Measurements from ENCODE around the gene ABCC5. TPM values are rescaled to one million over a fixed set of nuclear protein-coding genes. Genes with fewer than 3 reads are reported as not detected.
A peak's percentile ranks its signal among the peaks of the same experiment; 100 is the strongest.
"Not testable (repeated sequence)": the region's sequence is repeated elsewhere in the genome, so short reads cannot be mapped to it uniquely, and the experiment has no call there.

ABCC5 gene
- total and polyA plus RNA-seq, 2 donors, result 13.8 to 33.2 TPM

GRCh38 chr3:183884097-183884426 is 133.6 kb downstream of the ABCC5 start:
- WGBS, result 2% methylated on average over 9 of the region's 9 CpGs
- no peaks in the 10 kb centered on the region for H3K36me3 ChIP-seq (ENCODE audit: control insufficient read depth in 2 of 2, insufficient read depth in 2 of 2, low read length in 1 of 2)
- peaks cover 0 to 6% of the 10 kb centered on the region in 2 donors for H3K27me3 ChIP-seq (ENCODE audit: control insufficient read depth in 2 of 2, insufficient read depth in 1 of 2, low read length in 1 of 2)
- peak overlapping the region; percentile 68 to 83 for H3K27ac ChIP-seq (ENCODE audit: low read depth in 1 of 2, low read length in 1 of 2)
- no peaks in the 10 kb centered on the region for H3K9me3 ChIP-seq (ENCODE audit: control insufficient read depth in 2 of 2, insufficient read depth in 1 of 2, low read length in 1 of 2)
- DNase-seq (ENCODE audit: low read depth in 6 of 9, low spot score in 9 of 9), result peak in 3 of 9 donors; percentile 10 to 46 (median 10)
- H3K4me1 ChIP-seq (ENCODE audit: control insufficient read depth in 2 of 2, insufficient read depth in 2 of 2, low read length in 2 of 2), result peaks cover 14 to 17% of the 10 kb centered on the region in 2 donors
- H3K4me3 ChIP-seq (ENCODE audit: low read length in 2 of 2), result peak overlapping the region; percentile 90 to 100

DNA sequence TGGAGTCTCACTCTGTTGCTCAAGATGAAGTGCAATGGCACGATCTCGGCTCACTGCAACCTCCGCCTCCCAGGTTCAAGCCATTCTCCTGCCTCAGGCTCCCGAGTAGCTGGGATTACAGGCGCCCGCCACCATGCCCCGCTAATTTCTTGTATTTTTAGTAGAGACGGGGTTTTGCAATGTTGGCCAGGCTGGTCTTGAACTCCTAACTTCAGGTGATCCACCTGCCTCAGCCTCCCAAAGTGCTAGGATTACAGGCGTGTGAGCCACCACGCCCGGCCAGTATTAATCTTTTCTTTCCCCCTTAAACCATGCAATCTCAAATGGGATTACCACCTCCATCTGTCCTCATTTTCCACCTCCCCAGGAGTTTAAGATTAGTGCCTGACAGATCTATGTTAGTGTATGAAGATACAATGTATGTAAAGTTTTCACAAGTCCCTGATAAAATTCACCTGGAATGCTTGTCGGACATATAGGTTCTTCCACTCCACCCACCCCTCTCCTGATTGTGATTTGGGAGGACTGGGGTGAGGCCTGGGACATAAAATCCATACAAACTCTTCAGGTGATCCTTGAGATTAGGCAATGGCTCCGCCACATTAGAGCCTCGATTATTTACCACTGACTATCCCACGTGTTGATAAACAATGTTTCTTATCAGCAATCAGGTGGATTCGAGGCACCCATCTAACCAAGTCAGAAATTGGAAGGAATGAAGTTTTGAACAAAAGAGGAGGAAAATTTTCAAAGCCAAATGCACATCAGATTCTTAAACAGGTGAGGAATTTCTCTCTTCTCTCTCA is 134.2 kb downstream of the ABCC5 start:
- Histone ChIP-seq H3K9me3 (ENCODE audit: control insufficient read depth in 2 of 2, insufficient read depth in 1 of 2, low read length in 1 of 2) (no peaks in the 10 kb centered on the region), H3K27me3 (ENCODE audit: control insufficient read depth in 2 of 2, insufficient read depth in 1 of 2, low read length in 1 of 2) (peaks cover 0 to 4% of the 10 kb centered on the region in 2 donors), H3K27ac (ENCODE audit: low read depth in 1 of 2, low read length in 1 of 2) (peak overlapping the region; percentile 18 to 83), H3K4me3 (ENCODE audit: low read length in 2 of 2) (peak overlapping the region; percentile 90 to 100), H3K36me3 (ENCODE audit: control insufficient read depth in 2 of 2, insufficient read depth in 2 of 2, low read length in 1 of 2) (no peaks in the 10 kb centered on the region), H3K4me1 (ENCODE audit: control insufficient read depth in 2 of 2, insufficient read depth in 2 of 2, low read length in 2 of 2) (peaks cover 14 to 18% of the 10 kb centered on the region in 2 donors)
- DNase-seq (ENCODE audit: low read depth in 6 of 9, low spot score in 9 of 9), result no peak
- WGBS, result 65% methylated on average over 16 of the region's 16 CpGs

GRCh38 chr3:183880121-183880520 is 137.6 kb downstream of the ABCC5 start:
- no peak for DNase-seq (ENCODE audit: low read depth in 6 of 9, low spot score in 9 of 9)
- no peak overlapping the region for H3K27ac ChIP-seq (ENCODE audit: low read depth in 1 of 2, low read length in 1 of 2)
- peaks cover 0 to 3% of the 10 kb centered on the region in 2 donors for H3K36me3 ChIP-seq (ENCODE audit: control insufficient read depth in 2 of 2, insufficient read depth in 2 of 2, low read length in 1 of 2)
- no peak overlapping the region for H3K4me3 ChIP-seq (ENCODE audit: low read length in 2 of 2)
- H3K27me3 ChIP-seq (ENCODE audit: control insufficient read depth in 2 of 2, insufficient read depth in 1 of 2, low read length in 1 of 2), result no peaks in the 10 kb centered on the region
- 99% methylated on average over 9 of the region's 9 CpGs for WGBS
- no peaks in the 10 kb centered on the region for H3K9me3 ChIP-seq (ENCODE audit: control insufficient read depth in 2 of 2, insufficient read depth in 1 of 2, low read length in 1 of 2)
- H3K4me1 ChIP-seq (ENCODE audit: control insufficient read depth in 2 of 2, insufficient read depth in 2 of 2, low read length in 2 of 2), result peaks cover 12 to 16% of the 10 kb centered on the region in 2 donors

DNA sequence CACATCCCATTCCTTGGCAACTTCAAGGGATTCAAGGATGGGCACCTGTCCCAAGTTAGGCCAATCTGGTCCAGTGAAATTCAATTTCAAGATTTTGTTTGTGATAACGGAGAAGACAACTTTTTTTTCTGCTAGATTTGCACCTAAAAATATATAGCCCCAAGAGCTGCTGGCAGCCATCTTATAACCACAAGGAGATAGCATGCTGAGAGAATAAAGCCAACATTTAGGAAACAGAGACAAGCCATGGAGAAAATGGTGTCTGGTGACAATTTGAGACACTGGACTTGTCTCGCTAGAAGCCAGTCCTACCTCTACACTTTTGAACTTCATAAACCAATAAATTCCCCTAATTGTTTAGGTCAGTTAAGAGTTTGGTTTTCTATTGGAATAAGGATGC is 138.4 kb downstream of the ABCC5 start:
- WGBS, result 97% methylated on average over 2 of the region's 2 CpGs
- DNase-seq (ENCODE audit: low read depth in 6 of 9, low spot score in 9 of 9), result no peak
- Histone ChIP-seq H3K27ac (ENCODE audit: low read depth in 1 of 2, low read length in 1 of 2) (no peak overlapping the region), H3K27me3 (ENCODE audit: control insufficient read depth in 2 of 2, insufficient read depth in 1 of 2, low read length in 1 of 2) (no peaks in the 10 kb centered on the region), H3K4me3 (ENCODE audit: low read length in 2 of 2) (no peak overlapping the region), H3K9me3 (ENCODE audit: control insufficient read depth in 2 of 2, insufficient read depth in 1 of 2, low read length in 1 of 2) (no peaks in the 10 kb centered on the region), H3K4me1 (ENCODE audit: control insufficient read depth in 2 of 2, insufficient read depth in 2 of 2, low read length in 2 of 2) (peaks cover 10 to 13% of the 10 kb centered on the region in 2 donors), H3K36me3 (ENCODE audit: control insufficient read depth in 2 of 2, insufficient read depth in 2 of 2, low read length in 1 of 2) (peaks cover 0 to 3% of the 10 kb centered on the region in 2 donors)

DNA sequence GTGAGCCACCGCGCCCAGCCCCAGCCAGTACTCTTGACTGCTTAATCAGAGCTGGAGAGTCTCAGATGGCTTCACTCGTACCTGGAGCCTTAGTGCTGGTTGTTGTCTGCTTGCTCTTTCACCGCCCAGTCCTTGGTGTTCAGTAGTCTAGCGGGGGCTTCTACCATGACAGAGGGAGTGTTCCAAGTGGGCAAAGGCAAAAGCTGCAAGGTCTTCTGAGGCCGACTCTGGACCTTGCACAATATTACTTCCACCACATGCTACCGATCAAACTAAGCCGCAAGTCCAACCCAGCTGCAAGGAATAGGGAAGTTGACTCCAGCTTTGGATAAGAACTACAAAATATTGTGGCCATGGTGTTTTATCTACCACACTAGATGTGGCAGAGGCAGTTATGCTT is 139.6 kb downstream of the ABCC5 start:
- Histone ChIP-seq H3K27ac (ENCODE audit: low read depth in 1 of 2, low read length in 1 of 2) (no peak overlapping the region), H3K36me3 (ENCODE audit: control insufficient read depth in 2 of 2, insufficient read depth in 2 of 2, low read length in 1 of 2) (peaks cover 0 to 3% of the 10 kb centered on the region in 2 donors), H3K4me3 (ENCODE audit: low read length in 2 of 2) (no peak overlapping the region), H3K27me3 (ENCODE audit: control insufficient read depth in 2 of 2, insufficient read depth in 1 of 2, low read length in 1 of 2) (no peaks in the 10 kb centered on the region), H3K9me3 (ENCODE audit: control insufficient read depth in 2 of 2, insufficient read depth in 1 of 2, low read length in 1 of 2) (no peaks in the 10 kb centered on the region), H3K4me1 (ENCODE audit: control insufficient read depth in 2 of 2, insufficient read depth in 2 of 2, low read length in 2 of 2) (peaks cover under 1 to 3% of the 10 kb centered on the region in 2 donors)
- DNase-seq (ENCODE audit: low read depth in 6 of 9, low spot score in 9 of 9), result no peak
- WGBS, result 55% methylated on average over 8 of the region's 8 CpGs

DNA sequence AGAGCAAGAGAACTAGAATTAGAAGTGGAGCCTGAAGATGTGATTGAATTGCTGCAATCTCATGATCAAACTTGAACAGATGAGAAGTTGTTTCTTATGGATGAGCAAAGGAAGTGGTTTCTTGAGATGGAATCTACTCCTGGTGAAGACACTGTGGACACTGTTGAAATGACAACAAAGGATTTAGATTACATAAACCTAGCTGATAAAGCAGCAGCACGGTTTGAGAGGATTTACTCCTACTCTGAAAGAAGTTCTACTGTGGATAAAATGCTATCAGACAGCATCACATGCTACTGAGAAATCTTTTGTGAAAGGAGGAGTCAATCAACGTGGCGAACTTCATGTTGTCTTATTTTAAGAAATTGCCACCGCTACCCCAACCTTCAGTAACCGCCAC is 140.5 kb downstream of the ABCC5 start:
- not testable (repeated sequence) for H3K4me1 ChIP-seq (ENCODE audit: control insufficient read depth in 2 of 2, insufficient read depth in 2 of 2, low read length in 2 of 2); DNase-seq (ENCODE audit: low read depth in 6 of 9, low spot score in 9 of 9); H3K27ac ChIP-seq (ENCODE audit: low read depth in 1 of 2, low read length in 1 of 2); H3K36me3 ChIP-seq (ENCODE audit: control insufficient read depth in 2 of 2, insufficient read depth in 2 of 2, low read length in 1 of 2); H3K9me3 ChIP-seq (ENCODE audit: control insufficient read depth in 2 of 2, insufficient read depth in 1 of 2, low read length in 1 of 2); H3K27me3 ChIP-seq (ENCODE audit: control insufficient read depth in 2 of 2, insufficient read depth in 1 of 2, low read length in 1 of 2); H3K4me3 ChIP-seq (ENCODE audit: low read length in 2 of 2)
- WGBS, result 93% methylated on average over 5 of the region's 5 CpGs

DNA sequence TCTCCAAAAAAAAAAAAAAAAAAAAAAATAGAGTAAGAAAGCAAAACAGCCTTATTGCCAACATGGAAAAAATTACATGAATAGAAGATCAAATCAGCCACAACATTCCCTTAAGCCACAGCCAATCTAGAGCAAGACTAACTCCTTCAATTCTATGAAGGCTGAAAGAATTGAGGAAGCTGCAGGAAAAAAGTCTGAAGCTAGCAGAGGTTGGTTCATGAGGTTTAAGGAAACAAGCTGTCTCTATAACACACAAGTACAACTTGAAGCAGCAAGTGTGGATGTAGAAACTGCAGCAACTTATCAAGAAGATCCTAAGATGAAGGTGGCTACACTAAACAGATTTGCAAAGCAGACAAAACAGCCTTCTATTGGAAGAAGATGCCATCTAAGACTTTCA is 142.3 kb downstream of the ABCC5 start:
- H3K4me3 ChIP-seq (ENCODE audit: low read length in 2 of 2), result no peak overlapping the region
- no peak for DNase-seq (ENCODE audit: low read depth in 6 of 9, low spot score in 9 of 9)
- no peaks in the 10 kb centered on the region for H3K9me3 ChIP-seq (ENCODE audit: control insufficient read depth in 2 of 2, insufficient read depth in 1 of 2, low read length in 1 of 2)
- peaks cover 0 to 7% of the 10 kb centered on the region in 2 donors for H3K4me1 ChIP-seq (ENCODE audit: control insufficient read depth in 2 of 2, insufficient read depth in 2 of 2, low read length in 2 of 2)
- no peaks in the 10 kb centered on the region for H3K27me3 ChIP-seq (ENCODE audit: control insufficient read depth in 2 of 2, insufficient read depth in 1 of 2, low read length in 1 of 2)
- no peak overlapping the region for H3K27ac ChIP-seq (ENCODE audit: low read depth in 1 of 2, low read length in 1 of 2)
- peaks cover 0 to 3% of the 10 kb centered on the region in 2 donors for H3K36me3 ChIP-seq (ENCODE audit: control insufficient read depth in 2 of 2, insufficient read depth in 2 of 2, low read length in 1 of 2)

- over 99% methylated on average over 3 of the region's 3 CpGs for WGBS
- DNase-seq (ENCODE audit: low read depth in 6 of 9, low spot score in 9 of 9), result no peak
Observed at GRCh38 chr3:183873914-183874313, 143.8 kb downstream of the ABCC5 start.

DNA sequence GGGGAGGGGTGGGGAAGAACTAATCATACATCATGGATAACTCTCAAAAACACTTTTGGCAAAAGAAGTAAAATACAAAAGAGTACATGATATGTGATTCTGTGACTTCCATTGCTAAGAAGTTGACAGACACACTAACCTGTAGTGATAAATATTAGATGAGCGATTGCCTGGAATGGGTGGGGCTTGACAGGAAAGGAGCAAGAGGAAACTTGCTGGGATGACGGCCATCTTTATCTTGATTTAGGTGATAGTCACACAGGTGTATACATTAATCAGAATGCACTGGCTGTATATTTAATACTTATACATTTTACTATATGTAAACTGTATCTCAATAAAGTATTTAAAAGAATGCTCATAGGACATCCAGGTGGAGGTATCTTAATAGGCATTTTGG is 146.1 kb downstream of the ABCC5 start:
- no peaks in the 10 kb centered on the region for H3K9me3 ChIP-seq (ENCODE audit: control insufficient read depth in 2 of 2, insufficient read depth in 1 of 2, low read length in 1 of 2)
- no peak for DNase-seq (ENCODE audit: low read depth in 6 of 9, low spot score in 9 of 9)
- peaks cover 6 to 19% of the 10 kb centered on the region in 2 donors for H3K36me3 ChIP-seq (ENCODE audit: control insufficient read depth in 2 of 2, insufficient read depth in 2 of 2, low read length in 1 of 2)
- 95% methylated on average over 2 of the region's 2 CpGs for WGBS
- no peak overlapping the region for H3K4me3 ChIP-seq (ENCODE audit: low read length in 2 of 2)
- H3K27ac ChIP-seq (ENCODE audit: low read depth in 1 of 2, low read length in 1 of 2), result no peak overlapping the region
- no peaks in the 10 kb centered on the region for H3K27me3 ChIP-seq (ENCODE audit: control insufficient read depth in 2 of 2, insufficient read depth in 1 of 2, low read length in 1 of 2)
- peaks cover 0 to 6% of the 10 kb centered on the region in 2 donors for H3K4me1 ChIP-seq (ENCODE audit: control insufficient read depth in 2 of 2, insufficient read depth in 2 of 2, low read length in 2 of 2)

More at GRCh38 chr3:183873914-183874313, 143.8 kb downstream of the ABCC5 start:
- Histone ChIP-seq H3K36me3 (ENCODE audit: control insufficient read depth in 2 of 2, insufficient read depth in 2 of 2, low read length in 1 of 2) (peaks cover 0 to 3% of the 10 kb centered on the region in 2 donors), H3K4me3 (ENCODE audit: low read length in 2 of 2) (no peak overlapping the region), H3K4me1 (ENCODE audit: control insufficient read depth in 2 of 2, insufficient read depth in 2 of 2, low read length in 2 of 2) (peaks cover 0 to 6% of the 10 kb centered on the region in 2 donors), H3K27me3 (ENCODE audit: control insufficient read depth in 2 of 2, insufficient read depth in 1 of 2, low read length in 1 of 2) (no peaks in the 10 kb centered on the region), H3K27ac (ENCODE audit: low read depth in 1 of 2, low read length in 1 of 2) (no peak overlapping the region), H3K9me3 (ENCODE audit: control insufficient read depth in 2 of 2, insufficient read depth in 1 of 2, low read length in 1 of 2) (no peaks in the 10 kb centered on the region)

Measured in thymus (tissue), 11 donors.